ENCODE results near the gene FHOD3.

GRCh38 chr18:36461551-36461987 lies 164.1 kb downstream of the FHOD3 start:
- TF ChIP-seq REST (IDR thresholded peaks at IDR 0.05; ENCODE audit: borderline replicate concordance) (no peak), REST (CRISPR knock-in tag; IDR thresholded peaks at IDR 0.05; ENCODE audit: low read depth) (no peak), HDAC8 (tag; IDR thresholded peaks at IDR 0.05) (no peak), NBN (IDR thresholded peaks at IDR 0.05; ENCODE audit: low read depth) (no peak), HCFC1 (IDR thresholded peaks at IDR 0.05; ENCODE audit: low read depth, low read length) (no peak), CHD2 (IDR thresholded peaks at IDR 0.05; ENCODE audit: low read depth, low read length) (no peak)

Data from K562 (cell line).